Brain microvascular endothelial cell (primary cell): ENCODE data around the gene CREB3L1.
A peak's percentile ranks its signal among the peaks of the same experiment; 100 is the strongest.

ENCODE experiments used
- DNase-seq: peaks from one replicate; pipeline ENCODE4 v3.0.0-alpha.2; 2020
- H3K27ac ChIP-seq: fragments of 250-450 bp; sonication (Bioruptor Pico); 2 replicates; pipeline ENCODE4 v1.5.1; 2020; ENCODE audit warnings: mild to moderate bottlenecking, moderate library complexity
- H3K27me3 ChIP-seq: fragments of 250-450 bp; sonication (Bioruptor Pico); replicated peaks from 2 replicates; pipeline ENCODE4 v1.5.1; 2020; ENCODE audit warnings: mild to moderate bottlenecking
- H3K36me3 ChIP-seq: fragments of 250-450 bp; sonication (Bioruptor Pico); replicated peaks from 2 replicates; pipeline ENCODE4 v1.5.1; 2020; ENCODE audit warnings: mild to moderate bottlenecking
- H3K4me3 ChIP-seq: 2 replicates; pipeline ENCODE4 v1.5.1; 2011; ENCODE audit warnings: low read depth, mild to moderate bottlenecking, control low read depth, low read length, moderate library complexity
- CTCF ChIP-seq: IDR thresholded peaks from 2 replicates; pipeline ENCODE4 v1.5.1; 2011; ENCODE audit warnings: low read depth, mild to moderate bottlenecking, moderate library complexity, low read length, control low read depth, inconsistent platforms; ENCODE audit errors: missing control alignments
- in situ Hi-C: cut with HindIII; loops from 2 replicates; pipeline ENCODE4 v1.10.0; 2017; ENCODE audit warnings: low sequenced_read_pairs, low pct_ligation_motif_present

The CREB3L1 gene

GRCh38 chr11:46332568-46333393 is 55.3 kb downstream of the CREB3L1 start:
- Histone ChIP-seq H3K27ac (no peak overlapping the region), H3K36me3 (no peaks in the 10 kb centered on the region), H3K4me3 (peak overlapping the region; percentile 32), H3K27me3 (peaks cover 34% of the 10 kb centered on the region)
- in situ Hi-C loops: no loop called here
- no peak for DNase-seq
- no peak for TF ChIP-seq CTCF

GRCh38 chr11:46333394-46333947 is 56.0 kb downstream of the CREB3L1 start:
- Histone ChIP-seq H3K36me3 (no peaks in the 10 kb centered on the region), H3K4me3 (peak overlapping the region; percentile 31), H3K27ac (no peak overlapping the region), H3K27me3 (peaks cover 34% of the 10 kb centered on the region)
- TF ChIP-seq CTCF: no peak
- in situ Hi-C loops: no loop called here
- no peak for DNase-seq

- in situ Hi-C loops: no loop called here
- H3K36me3 ChIP-seq: no peaks in the 10 kb centered on the region
- H3K27ac ChIP-seq: no peak overlapping the region
- peaks cover 34% of the 10 kb centered on the region for H3K27me3 ChIP-seq
- TF ChIP-seq CTCF: no peak
- no peak for DNase-seq
- no peak overlapping the region for H3K4me3 ChIP-seq
These were observed 56.7 kb downstream of the CREB3L1 start for GRCh38 chr11:46334211-46334610.

GRCh38 chr11:46335271-46335670 is 57.8 kb downstream of the CREB3L1 start:
- no peak overlapping the region for H3K27ac ChIP-seq
- no peaks in the 10 kb centered on the region for H3K36me3 ChIP-seq
- no peak overlapping the region for H3K4me3 ChIP-seq
- peaks cover 34% of the 10 kb centered on the region for H3K27me3 ChIP-seq
- no peak for TF ChIP-seq CTCF
- no peak for DNase-seq
- in situ Hi-C loops: no loop called here

- in situ Hi-C loops: no loop called here
- no peak for DNase-seq
- H3K4me3 ChIP-seq: no peak overlapping the region
- TF ChIP-seq CTCF: no peak
- no peak overlapping the region for H3K27ac ChIP-seq
- H3K27me3 ChIP-seq: peaks cover 31% of the 10 kb centered on the region
- no peaks in the 10 kb centered on the region for H3K36me3 ChIP-seq
These were observed 58.6 kb downstream of the CREB3L1 start for GRCh38 chr11:46335890-46336562.
